ENCODE data around the gene NEXN. TPM values are rescaled to one million over a fixed set of nuclear protein-coding genes. Genes with fewer than 3 reads are reported as not detected.

Gene NEXN
- total RNA-seq, 1 donor from 2014 or later, result 37.5 TPM

DNA sequence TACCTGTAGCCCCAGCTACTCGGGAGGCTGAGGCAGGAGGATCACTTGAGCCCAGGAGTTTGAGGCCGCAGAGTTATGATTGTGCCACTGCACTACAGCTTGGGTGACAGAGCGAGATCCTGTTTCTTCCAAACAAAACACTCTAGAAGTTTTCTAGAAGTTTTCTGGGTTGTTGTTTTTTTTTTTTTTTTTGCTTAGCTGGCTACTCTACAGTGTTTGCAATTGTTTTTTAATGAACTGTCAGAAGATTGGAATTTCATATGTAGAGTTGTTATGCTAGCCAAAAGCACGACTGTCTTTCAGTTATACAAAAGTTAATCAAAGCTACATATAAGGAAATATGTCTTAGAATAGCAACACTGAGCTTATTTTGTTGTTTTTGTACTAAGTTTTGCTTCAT, 30.9 kb upstream of the NEXN start:
- TF ChIP-seq, protein P1, sequence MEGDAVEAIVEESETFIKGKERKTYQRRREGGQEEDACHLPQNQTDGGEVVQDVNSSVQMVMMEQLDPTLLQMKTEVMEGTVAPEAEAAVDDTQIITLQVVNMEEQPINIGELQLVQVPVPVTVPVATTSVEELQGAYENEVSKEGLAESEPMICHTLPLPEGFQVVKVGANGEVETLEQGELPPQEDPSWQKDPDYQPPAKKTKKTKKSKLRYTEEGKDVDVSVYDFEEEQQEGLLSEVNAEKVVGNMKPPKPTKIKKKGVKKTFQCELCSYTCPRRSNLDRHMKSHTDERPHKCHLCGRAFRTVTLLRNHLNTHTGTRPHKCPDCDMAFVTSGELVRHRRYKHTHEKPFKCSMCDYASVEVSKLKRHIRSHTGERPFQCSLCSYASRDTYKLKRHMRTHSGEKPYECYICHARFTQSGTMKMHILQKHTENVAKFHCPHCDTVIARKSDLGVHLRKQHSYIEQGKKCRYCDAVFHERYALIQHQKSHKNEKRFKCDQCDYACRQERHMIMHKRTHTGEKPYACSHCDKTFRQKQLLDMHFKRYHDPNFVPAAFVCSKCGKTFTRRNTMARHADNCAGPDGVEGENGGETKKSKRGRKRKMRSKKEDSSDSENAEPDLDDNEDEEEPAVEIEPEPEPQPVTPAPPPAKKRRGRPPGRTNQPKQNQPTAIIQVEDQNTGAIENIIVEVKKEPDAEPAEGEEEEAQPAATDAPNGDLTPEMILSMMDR (IDR thresholded peaks at IDR 0.05; ENCODE audit: insufficient read depth, low read depth, low read length), result no peak
- TF ChIP-seq EZH2 (IDR thresholded peaks at IDR 0.05; ENCODE audit: insufficient read depth, low read length), result no peak
- Histone ChIP-seq H4K20me1 (ENCODE audit: insufficient read depth, low read length) (no peaks in the 10 kb centered on the region), H3K79me2 (ENCODE audit: insufficient read depth, low read length) (no peaks in the 10 kb centered on the region), H3K27me3 (ENCODE audit: insufficient read depth, low read length) (no peaks in the 10 kb centered on the region), H2AFZ (ENCODE audit: low read depth, low read length) (no peak overlapping the region), H3K9ac (ENCODE audit: low read length) (no peak overlapping the region), H3K36me3 (ENCODE audit: insufficient read depth, low read length) (no peaks in the 10 kb centered on the region), H3K4me2 (ENCODE audit: low read length) (no peak overlapping the region), H3K9me3 (ENCODE audit: insufficient read depth, low read depth, low read length) (no peaks in the 10 kb centered on the region), H3K4me3 (ENCODE audit: insufficient read depth, low read depth, low read length) (no peak overlapping the region), H3K4me1 (ENCODE audit: insufficient read depth, low read length) (no peaks in the 10 kb centered on the region), H3K27ac (ENCODE audit: low read depth, low read length) (no peak overlapping the region)
- no peak for FAIRE-seq
- peak; percentile 20 for DNase-seq (ENCODE audit: low read depth)
- Mint-ChIP-seq H3K36me3 (ENCODE audit: low read depth, unreplicated experiment) (peaks cover 30% of the 10 kb centered on the region), H3K27me3 (ENCODE audit: low read depth, unreplicated experiment) (no peaks in the 10 kb centered on the region), H3K9me3 (ENCODE audit: unreplicated experiment) (peaks cover 5% of the 10 kb centered on the region), H3K4me1 (ENCODE audit: low read depth, unreplicated experiment) (no peaks in the 10 kb centered on the region), H3K4me3 (ENCODE audit: unreplicated experiment) (no peak overlapping the region), H3K27ac (ENCODE audit: unreplicated experiment) (no peak overlapping the region)

DNA sequence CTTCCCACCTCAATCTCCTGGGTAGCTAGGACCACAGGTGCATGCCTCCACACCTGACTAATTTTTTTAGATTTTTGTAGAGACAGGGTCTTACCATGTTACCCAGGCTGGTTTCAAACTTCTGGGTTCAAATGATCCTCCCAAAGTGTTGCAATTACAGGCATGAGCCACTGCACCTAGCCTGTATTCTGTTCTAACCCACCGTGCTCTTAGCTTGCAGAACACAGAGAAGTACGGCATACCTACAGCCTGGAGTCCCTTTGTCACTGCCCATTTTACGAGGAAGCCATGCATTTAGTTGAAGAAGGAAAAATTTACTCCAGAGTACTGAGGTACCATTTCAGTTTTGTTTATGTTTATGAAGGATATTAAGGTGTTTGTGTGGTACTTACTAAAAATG, 29.7 kb upstream of the NEXN start:
- Histone ChIP-seq H3K36me3 (ENCODE audit: insufficient read depth, low read length) (peaks cover 3% of the 10 kb centered on the region), H3K27me3 (ENCODE audit: insufficient read depth, low read length) (no peaks in the 10 kb centered on the region), H3K4me2 (ENCODE audit: low read length) (no peak overlapping the region), H3K9ac (ENCODE audit: low read length) (no peak overlapping the region), H3K9me3 (ENCODE audit: insufficient read depth, low read depth, low read length) (no peaks in the 10 kb centered on the region), H4K20me1 (ENCODE audit: insufficient read depth, low read length) (no peaks in the 10 kb centered on the region), H3K79me2 (ENCODE audit: insufficient read depth, low read length) (no peaks in the 10 kb centered on the region), H3K4me1 (ENCODE audit: insufficient read depth, low read length) (no peaks in the 10 kb centered on the region), H3K27ac (ENCODE audit: low read depth, low read length) (no peak overlapping the region), H3K4me3 (ENCODE audit: insufficient read depth, low read depth, low read length) (no peak overlapping the region), H2AFZ (ENCODE audit: low read depth, low read length) (no peak overlapping the region)
- H3K4me1 Mint-ChIP-seq (ENCODE audit: low read depth, unreplicated experiment), result no peaks in the 10 kb centered on the region
- no peak for FAIRE-seq
- H3K27me3 Mint-ChIP-seq (ENCODE audit: low read depth, unreplicated experiment), result no peaks in the 10 kb centered on the region
- TF ChIP-seq EZH2 (IDR thresholded peaks at IDR 0.05; ENCODE audit: insufficient read depth, low read length), result no peak
- TF ChIP-seq, protein P1 (IDR thresholded peaks at IDR 0.05; ENCODE audit: insufficient read depth, low read depth, low read length), result no peak
- no peak for DNase-seq (ENCODE audit: low read depth)
- no peak overlapping the region for H3K4me3 Mint-ChIP-seq (ENCODE audit: unreplicated experiment)
- H3K36me3 Mint-ChIP-seq (ENCODE audit: low read depth, unreplicated experiment), result peaks cover 26% of the 10 kb centered on the region
- peaks cover 5% of the 10 kb centered on the region for H3K9me3 Mint-ChIP-seq (ENCODE audit: unreplicated experiment)
- H3K27ac Mint-ChIP-seq (ENCODE audit: unreplicated experiment), result no peak overlapping the region

DNA sequence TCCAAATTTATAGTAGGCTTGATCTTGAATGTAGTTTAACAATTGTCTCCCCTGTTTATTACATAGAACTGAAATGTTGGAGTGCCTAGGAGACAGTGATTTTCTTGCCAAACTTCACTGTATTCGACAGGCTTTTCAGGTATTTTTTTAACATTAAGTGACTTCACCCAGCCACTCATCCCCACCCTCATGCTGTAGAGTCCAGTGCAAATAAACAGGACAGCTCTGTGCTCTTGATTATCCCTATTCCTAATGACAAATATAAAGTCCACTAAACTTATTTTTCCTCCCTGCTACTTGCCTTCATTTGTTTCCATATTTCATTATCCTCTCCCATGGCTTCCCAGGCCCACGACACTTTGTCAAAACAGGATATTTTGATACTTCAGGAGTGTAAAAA, 29.2 kb upstream of the NEXN start:
- no peak overlapping the region for H2AFZ ChIP-seq (ENCODE audit: low read depth, low read length)
- H3K9me3 ChIP-seq (ENCODE audit: insufficient read depth, low read depth, low read length), result no peaks in the 10 kb centered on the region
- H4K20me1 ChIP-seq (ENCODE audit: insufficient read depth, low read length), result no peaks in the 10 kb centered on the region
- H3K27ac Mint-ChIP-seq (ENCODE audit: unreplicated experiment), result no peak overlapping the region
- peaks cover 3% of the 10 kb centered on the region for H3K9me3 Mint-ChIP-seq (ENCODE audit: unreplicated experiment)
- H3K79me2 ChIP-seq (ENCODE audit: insufficient read depth, low read length), result no peaks in the 10 kb centered on the region
- peaks cover 22% of the 10 kb centered on the region for H3K36me3 Mint-ChIP-seq (ENCODE audit: low read depth, unreplicated experiment)
- no peaks in the 10 kb centered on the region for H3K4me1 Mint-ChIP-seq (ENCODE audit: low read depth, unreplicated experiment)
- H3K4me3 ChIP-seq (ENCODE audit: insufficient read depth, low read depth, low read length), result no peak overlapping the region
- H3K36me3 ChIP-seq (ENCODE audit: insufficient read depth, low read length), result peaks cover 3% of the 10 kb centered on the region
- TF ChIP-seq EZH2 (IDR thresholded peaks at IDR 0.05; ENCODE audit: insufficient read depth, low read length), result no peak
- TF ChIP-seq, protein P1 (IDR thresholded peaks at IDR 0.05; ENCODE audit: insufficient read depth, low read depth, low read length), result no peak
- no peak overlapping the region for H3K27ac ChIP-seq (ENCODE audit: low read depth, low read length)
- no peak overlapping the region for H3K4me3 Mint-ChIP-seq (ENCODE audit: unreplicated experiment)
- H3K27me3 Mint-ChIP-seq (ENCODE audit: low read depth, unreplicated experiment), result no peaks in the 10 kb centered on the region
- no peaks in the 10 kb centered on the region for H3K4me1 ChIP-seq (ENCODE audit: insufficient read depth, low read length)
- H3K9ac ChIP-seq (ENCODE audit: low read length), result no peak overlapping the region
- no peaks in the 10 kb centered on the region for H3K27me3 ChIP-seq (ENCODE audit: insufficient read depth, low read length)
- H3K4me2 ChIP-seq (ENCODE audit: low read length), result no peak overlapping the region
- DNase-seq (ENCODE audit: low read depth) (no peak), FAIRE-seq (no peak)
